GM19239 (cell line): ENCODE data around the gene BFSP2.

ENCODE experiments used
- DNase-seq: peaks from one replicate; pipeline ENCODE4 v3.0.0; 2011; ENCODE audit warnings: low spot score; ENCODE audit not compliant: insufficient read length
- FAIRE-seq: peaks from 2 replicates; lab custom pipeline; 2011; peaks lifted over from hg19 to GRCh38; lab: Jason Lieb, UNC

BFSP2 gene

DNA sequence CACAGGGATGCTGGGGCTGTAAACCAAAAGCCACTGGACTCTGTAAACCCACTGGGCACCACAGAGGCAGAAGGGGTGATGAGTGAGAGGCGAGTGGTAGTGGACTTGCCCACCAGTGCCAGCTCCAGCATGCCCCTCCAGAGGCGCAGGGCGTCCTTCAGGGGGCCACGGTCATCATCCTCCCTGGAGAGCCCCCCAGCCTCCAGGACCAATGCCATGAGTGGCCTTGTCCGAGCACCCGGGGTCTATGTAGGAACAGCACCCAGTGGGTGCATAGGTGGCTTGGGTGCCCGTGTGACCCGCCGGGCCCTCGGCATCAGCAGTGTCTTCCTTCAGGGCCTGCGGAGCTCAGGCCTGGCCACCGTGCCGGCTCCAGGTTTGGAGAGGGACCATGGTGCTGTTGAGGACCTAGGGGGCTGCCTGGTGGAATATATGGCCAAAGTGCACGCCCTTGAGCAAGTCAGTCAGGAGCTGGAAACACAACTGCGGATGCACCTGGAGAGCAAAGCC lies at the start of gene BFSP2:
Gene BFSP2 (plus strand): TSS at position 51 of the 510 bp plus-strand sequence. CDS start 28 bp downstream, at position 79.
- no peak for FAIRE-seq

DNA sequence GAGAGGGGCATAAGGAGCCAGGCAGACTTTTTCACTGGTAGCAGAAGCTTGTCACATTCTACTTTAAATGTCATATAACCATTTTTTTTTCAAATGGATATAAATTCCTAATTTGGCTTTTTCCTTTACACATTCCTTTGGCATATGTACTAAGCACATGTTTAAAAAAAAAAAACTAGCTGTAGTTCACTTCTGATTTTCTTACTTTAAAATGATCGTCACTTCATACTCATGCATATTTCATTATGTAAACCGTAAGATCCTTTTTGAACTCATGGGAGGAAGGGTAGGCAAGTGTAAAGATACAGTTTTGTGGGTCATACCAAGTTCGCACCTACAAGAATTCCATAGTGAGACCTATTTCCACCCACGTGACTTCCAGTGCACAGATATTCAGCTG lies 45.1 kb upstream of the BFSP2 start:
- no peak for DNase-seq
- FAIRE-seq, result no peak

More for the DNA sequence above, at the start of gene BFSP2:
- no peak for DNase-seq

GRCh38 chr3:133360476-133360875 lies 39.4 kb upstream of the BFSP2 start:
- DNase-seq, result no peak
- no peak for FAIRE-seq

DNA sequence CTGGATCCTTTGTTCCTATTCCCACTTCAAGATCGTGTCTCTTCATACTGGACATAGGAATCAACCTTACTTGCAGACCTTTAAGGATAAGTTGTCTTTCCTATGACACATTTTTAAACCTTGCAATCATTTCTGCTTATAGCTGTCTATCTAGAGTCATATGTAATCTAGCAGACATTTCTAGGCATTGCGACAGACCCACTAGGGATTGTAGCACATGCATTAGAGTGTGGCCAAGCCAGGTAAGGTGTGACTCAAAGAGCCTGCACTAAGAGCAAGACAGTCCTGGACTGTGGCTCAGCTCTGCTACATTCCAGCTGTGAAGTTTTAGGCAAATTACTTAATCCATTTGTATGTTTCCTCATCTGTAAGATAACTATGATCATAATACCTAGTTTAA lies 38.8 kb upstream of the BFSP2 start:
- DNase-seq (no peak), FAIRE-seq (no peak)

DNA sequence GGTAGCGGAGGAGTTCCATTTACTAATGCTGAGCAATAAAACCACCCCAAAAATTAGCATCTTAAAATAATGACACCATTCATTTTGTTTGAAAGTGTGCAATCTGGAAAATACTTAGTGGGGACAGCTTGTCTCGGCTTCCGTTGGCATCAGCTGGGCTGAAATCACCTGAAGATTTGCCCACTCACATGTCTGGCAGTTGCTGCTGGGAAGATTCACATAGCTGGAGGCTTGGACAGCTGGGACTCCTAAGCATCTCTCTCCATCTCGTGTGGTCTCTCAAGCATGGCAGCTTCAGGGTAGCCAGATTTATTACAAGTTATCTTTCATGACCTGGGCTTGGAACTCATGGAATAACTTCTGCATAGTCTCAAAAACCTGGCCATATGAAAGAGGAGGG lies 38.4 kb upstream of the BFSP2 start:
- DNase-seq (no peak), FAIRE-seq (no peak)

GRCh38 chr3:133362539-133362938 lies 37.3 kb upstream of the BFSP2 start:
- no peak for FAIRE-seq
- DNase-seq, result no peak

GRCh38 chr3:133364704-133365103 lies 35.2 kb upstream of the BFSP2 start:
- DNase-seq (no peak), FAIRE-seq (no peak)

GRCh38 chr3:133366921-133367320 lies 32.9 kb upstream of the BFSP2 start:
- FAIRE-seq, result no peak
- no peak for DNase-seq

DNA sequence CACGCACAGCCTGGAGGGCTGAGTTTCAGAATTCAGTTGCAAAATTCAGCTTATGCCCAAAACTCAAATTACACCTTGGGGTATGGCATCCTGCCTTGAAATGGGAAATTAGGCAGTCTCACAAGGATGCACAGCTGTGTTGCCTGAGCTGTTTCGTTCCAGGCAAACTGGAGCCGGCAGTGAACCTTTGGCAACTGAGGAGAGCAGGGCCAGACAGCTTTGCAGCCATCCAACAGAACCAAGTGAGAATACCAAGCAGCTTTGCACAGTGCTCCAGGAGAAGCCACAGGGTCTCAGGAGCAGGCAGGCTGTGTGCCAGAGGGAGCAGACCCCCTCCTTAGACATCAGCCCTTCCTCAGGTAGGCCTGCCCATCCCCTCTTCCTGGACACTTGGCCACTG lies 32.5 kb upstream of the BFSP2 start:
- DNase-seq, result no peak
- no peak for FAIRE-seq

DNA sequence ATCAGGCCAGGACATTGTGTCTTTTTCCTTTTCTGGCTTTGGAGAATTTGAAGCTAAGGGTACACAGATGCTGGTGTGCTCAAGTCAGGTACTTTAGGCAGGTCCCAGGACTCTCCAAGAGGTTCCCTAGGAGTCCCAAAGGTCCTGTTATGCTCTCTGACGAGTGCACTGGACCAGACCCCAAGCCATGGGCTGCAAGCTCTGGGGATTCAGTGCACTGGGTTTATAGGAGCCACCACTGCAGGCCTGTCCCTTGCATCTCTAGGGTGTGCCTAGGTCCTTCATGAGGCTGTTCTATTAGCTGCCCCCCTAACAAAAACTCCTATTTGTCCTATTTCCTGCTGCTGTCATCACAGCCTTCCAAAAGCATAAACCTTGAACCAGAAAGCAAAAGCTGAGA lies 31.9 kb upstream of the BFSP2 start:
- no peak for DNase-seq
- no peak for FAIRE-seq

- DNase-seq (no peak), FAIRE-seq (no peak)
Observed at GRCh38 chr3:133368371-133369067, 31.3 kb upstream of the BFSP2 start.

DNA sequence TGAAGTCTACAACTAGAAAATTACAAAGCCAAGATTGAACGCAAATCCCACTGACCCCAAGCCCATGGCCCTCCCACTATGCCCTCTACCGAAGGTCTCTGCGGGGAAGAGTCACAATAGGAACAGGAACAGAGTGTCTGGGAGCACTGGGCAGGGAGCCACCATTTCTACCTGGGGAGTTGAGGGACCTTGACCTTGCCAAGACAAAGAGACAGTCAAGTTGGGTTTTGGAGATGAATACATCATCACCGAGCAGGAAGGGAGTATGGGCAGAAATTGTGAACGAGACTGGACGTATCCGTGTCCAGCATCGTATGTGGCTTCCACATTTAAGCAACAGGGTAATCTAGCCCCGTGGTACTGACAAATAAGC lies 30.8 kb upstream of the BFSP2 start:
- no peak for FAIRE-seq
- no peak for DNase-seq

DNA sequence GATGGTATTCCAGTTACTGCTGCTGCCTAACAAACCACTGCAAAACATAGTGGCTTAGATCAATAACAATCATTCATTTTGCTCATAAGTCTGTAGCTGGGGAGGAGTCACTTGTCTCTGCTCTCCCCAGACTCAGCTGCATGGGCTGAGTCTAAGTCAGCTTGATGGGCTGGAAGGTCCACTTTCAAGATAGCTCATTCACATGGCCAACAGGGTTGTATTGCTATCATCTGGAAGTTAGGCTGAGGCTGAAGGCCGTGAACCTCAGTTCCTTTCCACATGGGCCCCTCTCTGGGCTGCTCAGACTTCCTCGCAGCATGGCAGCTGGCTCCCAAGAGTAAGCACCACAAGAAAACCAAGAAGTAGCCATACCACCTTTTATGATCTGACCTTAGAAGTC lies 28.7 kb upstream of the BFSP2 start:
- FAIRE-seq (no peak), DNase-seq (no peak)

DNA sequence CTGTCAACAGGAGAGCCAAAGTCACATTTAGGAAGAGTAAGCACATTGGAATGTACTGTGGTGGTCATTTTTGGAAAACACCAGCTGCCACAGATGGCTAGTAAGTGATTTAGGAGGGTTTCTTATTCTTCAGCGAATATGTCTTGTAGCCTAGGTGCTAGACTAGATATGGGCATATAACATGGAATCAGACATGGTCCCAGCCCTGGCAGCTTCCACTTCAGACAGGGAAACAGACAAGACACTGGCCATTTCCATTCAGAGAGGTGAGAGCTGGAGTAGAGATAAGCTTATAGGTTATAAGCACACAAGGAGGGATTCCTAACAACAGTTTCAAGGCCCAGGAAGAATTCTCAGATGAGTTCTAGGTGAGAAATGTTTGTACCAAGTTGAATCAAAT lies 28.2 kb upstream of the BFSP2 start:
- FAIRE-seq, result no peak
- no peak for DNase-seq

GRCh38 chr3:133374708-133375402 lies 25.0 kb upstream of the BFSP2 start:
- FAIRE-seq (no peak), DNase-seq (no peak)

GRCh38 chr3:133375403-133375745 lies 24.5 kb upstream of the BFSP2 start:
- FAIRE-seq (no peak), DNase-seq (no peak)

DNA sequence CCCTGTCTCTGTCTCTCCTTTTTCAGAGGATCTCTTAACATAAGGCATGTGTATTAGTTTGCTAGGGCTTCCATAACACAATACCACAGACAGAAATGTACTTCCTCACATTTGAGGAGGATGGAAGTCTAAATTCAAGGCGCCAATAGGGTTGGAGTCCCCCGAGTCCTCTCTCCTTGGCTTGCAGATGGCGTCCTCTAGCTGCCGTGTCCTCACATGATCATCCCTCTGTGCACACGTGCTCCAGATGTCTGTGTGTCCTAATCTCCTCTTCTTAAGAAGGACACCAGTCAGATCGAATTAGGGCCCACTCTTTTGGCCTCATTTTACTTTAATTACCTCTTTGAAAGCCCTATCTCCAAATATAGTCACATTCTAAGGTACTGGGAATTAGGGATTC lies 23.0 kb upstream of the BFSP2 start:
- no peak for FAIRE-seq
- no peak for DNase-seq

DNA sequence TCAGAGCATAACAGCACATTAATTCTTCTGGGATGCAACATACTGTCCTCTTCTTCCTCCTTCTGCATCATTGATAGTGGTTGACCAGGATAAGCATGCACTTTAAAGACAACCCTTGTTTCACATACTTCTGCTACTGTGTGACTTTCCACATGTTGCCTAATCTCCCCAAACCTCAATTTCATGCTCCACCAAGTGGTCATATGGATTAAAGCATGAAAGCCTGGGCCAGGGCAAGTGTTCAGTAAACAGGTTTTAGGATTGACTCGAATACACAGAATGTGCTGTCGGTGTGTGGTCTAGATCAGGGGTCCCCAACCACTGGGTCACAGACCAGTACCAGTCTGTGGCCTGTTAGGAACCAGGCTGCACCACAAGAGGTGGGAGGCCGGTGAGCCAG lies 22.5 kb upstream of the BFSP2 start:
- DNase-seq, result no peak
- peak; percentile 63 for FAIRE-seq

DNA sequence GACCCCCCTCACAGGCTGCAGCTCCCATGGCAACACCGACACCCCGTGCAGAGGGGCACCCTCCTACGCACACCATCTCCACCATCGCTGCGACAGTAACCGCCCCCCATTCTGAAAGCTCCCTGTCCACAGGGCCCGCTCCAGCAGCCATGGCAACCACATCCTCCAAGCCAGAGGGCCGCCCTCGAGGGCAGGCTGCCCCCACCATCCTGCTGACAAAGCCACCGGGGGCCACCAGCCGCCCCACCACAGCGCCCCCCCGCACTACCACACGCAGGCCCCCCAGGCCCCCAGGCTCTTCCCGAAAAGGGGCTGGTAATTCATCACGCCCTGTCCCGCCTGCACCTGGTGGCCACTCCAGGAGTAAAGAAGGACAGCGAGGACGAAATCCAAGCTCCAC lies 19.9 kb upstream of the BFSP2 start:
- FAIRE-seq, result no peak

GRCh38 chr3:133380481-133381225 lies 19.2 kb upstream of the BFSP2 start:
- DNase-seq (no peak), FAIRE-seq (no peak)

More for the DNA sequence above, 19.9 kb upstream of the BFSP2 start:
- DNase-seq, result no peak
